Brain microvascular endothelial cell (primary cell): ENCODE results near the gene SHISA8.

Experiments used
- DNase-seq: peaks from one replicate; pipeline ENCODE4 v3.0.0-alpha.2; 2020
- H3K27ac ChIP-seq: fragments of 250-450 bp; sonication (Bioruptor Pico); 2 replicates; pipeline ENCODE4 v1.5.1; 2020; ENCODE audit warnings: mild to moderate bottlenecking, moderate library complexity
- H3K27me3 ChIP-seq: fragments of 250-450 bp; sonication (Bioruptor Pico); replicated peaks from 2 replicates; pipeline ENCODE4 v1.5.1; 2020; ENCODE audit warnings: mild to moderate bottlenecking
- H3K36me3 ChIP-seq: fragments of 250-450 bp; sonication (Bioruptor Pico); replicated peaks from 2 replicates; pipeline ENCODE4 v1.5.1; 2020; ENCODE audit warnings: mild to moderate bottlenecking
- H3K4me3 ChIP-seq: 2 replicates; pipeline ENCODE4 v1.5.1; 2011; ENCODE audit warnings: low read depth, mild to moderate bottlenecking, control low read depth, low read length, moderate library complexity
- CTCF ChIP-seq: IDR thresholded peaks from 2 replicates; pipeline ENCODE4 v1.5.1; 2011; ENCODE audit warnings: low read depth, mild to moderate bottlenecking, moderate library complexity, low read length, control low read depth, inconsistent platforms; ENCODE audit errors: missing control alignments
- in situ Hi-C: cut with HindIII; loops from 2 replicates; pipeline ENCODE4 v1.10.0; 2017; ENCODE audit warnings: low sequenced_read_pairs, low pct_ligation_motif_present

Gene SHISA8

GRCh38 chr22:41922940-41923594 lies 8.2 kb upstream of the SHISA8 start:
- no peak overlapping the region for H3K4me3 ChIP-seq
- in situ Hi-C loops: no loop called here
- no peaks in the 10 kb centered on the region for H3K36me3 ChIP-seq

GRCh38 chr22:41922328-41922727 lies 7.5 kb upstream of the SHISA8 start:
- peaks cover 7% of the 10 kb centered on the region for H3K27me3 ChIP-seq
- H3K36me3 ChIP-seq: no peaks in the 10 kb centered on the region
- H3K27ac ChIP-seq: no peak overlapping the region
- no peak overlapping the region for H3K4me3 ChIP-seq
- no peak for DNase-seq
- no peak for TF ChIP-seq CTCF
- in situ Hi-C loops: no loop called here

More at GRCh38 chr22:41922940-41923594, 8.2 kb upstream of the SHISA8 start:
- DNase-seq: no peak
- TF ChIP-seq CTCF: no peak
- Histone ChIP-seq H3K27ac (no peak overlapping the region), H3K27me3 (peaks cover 7% of the 10 kb centered on the region)

GRCh38 chr22:41920271-41920976 lies 5.5 kb upstream of the SHISA8 start:
- TF ChIP-seq CTCF: no peak
- Histone ChIP-seq H3K4me3 (no peak overlapping the region), H3K27ac (no peak overlapping the region), H3K36me3 (no peaks in the 10 kb centered on the region), H3K27me3 (peaks cover 13% of the 10 kb centered on the region)
- in situ Hi-C loops: no loop called here
- no peak for DNase-seq

- TF ChIP-seq CTCF: no peak
- in situ Hi-C loops: no loop called here
- H3K36me3 ChIP-seq: no peaks in the 10 kb centered on the region
- H3K27ac ChIP-seq: no peak overlapping the region
- peaks cover 21% of the 10 kb centered on the region for H3K27me3 ChIP-seq
- DNase-seq: peak; percentile 17
- H3K4me3 ChIP-seq: peak overlapping the region; percentile 49
These were observed 4.7 kb upstream of the SHISA8 start for GRCh38 chr22:41919357-41920224.

GRCh38 chr22:41917903-41918791 lies 3.3 kb upstream of the SHISA8 start:
- Histone ChIP-seq H3K27me3 (peaks cover 32% of the 10 kb centered on the region), H3K27ac (no peak overlapping the region), H3K4me3 (no peak overlapping the region), H3K36me3 (no peaks in the 10 kb centered on the region)
- in situ Hi-C loops: no loop called here
- peak; percentile 29 for DNase-seq
- TF ChIP-seq CTCF: no peak
